Mesenteric fat pad (tissue), 1 donor: ENCODE data around the gene SELENOM. TPM values are rescaled to one million over a fixed set of nuclear protein-coding genes. Genes with fewer than 3 reads are reported as not detected.
"Not testable (repeated sequence)": the region's sequence is repeated elsewhere in the genome, so short reads cannot be mapped to it uniquely, and the experiment has no call there.

ENCODE experiments used
- DNase-seq: peaks from one replicate; pipeline ENCODE4 v3.0.0-alpha.2; 2020; ENCODE audit warnings: low spot score
- total RNA-seq: library from RNA; stranded (reverse); fragmentation: NEBNext Ultra II Directional; extraction: Animal tissue kit (Norgen Biotek cat#: 25700); gene quantifications from one replicate; pipeline ENCODE4 v1.2.1, GENCODE V29; 2021
- donor health status: DM: yes; HTN: yes; CAD: no.

SELENOM gene
- total RNA-seq, 1 donor from 2014 or later, result 160 TPM

GRCh38 chr22:31080848-31081649, 26.3 kb downstream of the SELENOM start, which contains the start of gene SMTN:
TSS of gene SMTN (plus strand) at chr22:31081318. CDS start at chr22:31083259, 1,941 bp downstream.
- peak; percentile 97 for DNase-seq

- DNase-seq, result no peak
Measured at GRCh38 chr22:31080164-31080847, 27.1 kb downstream of the SELENOM start.

- DNase-seq, result no peak
Measured at GRCh38 chr22:31079095-31079642, 28.2 kb downstream of the SELENOM start.

- not testable (repeated sequence) for DNase-seq
Measured at GRCh38 chr22:31078389-31078788, 29.0 kb downstream of the SELENOM start.

GRCh38 chr22:31077681-31078080, 29.7 kb downstream of the SELENOM start:
- no peak for DNase-seq

GRCh38 chr22:31075961-31076360, 31.4 kb downstream of the SELENOM start:
- DNase-seq, result no peak

- DNase-seq, result not testable (repeated sequence)
Measured at GRCh38 chr22:31073545-31074145, 33.7 kb downstream of the SELENOM start.

- not testable (repeated sequence) for DNase-seq
Measured at GRCh38 chr22:31073125-31073524, 34.2 kb downstream of the SELENOM start.

- DNase-seq, result not testable (repeated sequence)
Measured at GRCh38 chr22:31069691-31070314, 37.6 kb downstream of the SELENOM start.

- no peak for DNase-seq
Measured at GRCh38 chr22:31068970-31069369, 38.4 kb downstream of the SELENOM start.

- no peak for DNase-seq
Measured at GRCh38 chr22:31064369-31064768, 43.0 kb downstream of the SELENOM start.

GRCh38 chr22:31062566-31063230, 44.7 kb downstream of the SELENOM start:
- DNase-seq, result no peak

- DNase-seq, result not testable (repeated sequence)
Measured at GRCh38 chr22:31059663-31060062, 47.7 kb downstream of the SELENOM start.

GRCh38 chr22:31056986-31057599, 50.3 kb downstream of the SELENOM start:
- no peak for DNase-seq

GRCh38 chr22:31055635-31056159, 51.7 kb downstream of the SELENOM start:
- peak; percentile 92 for DNase-seq

- DNase-seq, result no peak
Measured at GRCh38 chr22:31055117-31055634, 52.2 kb downstream of the SELENOM start.
